ENCODE measurements around the gene WBP4. TPM values are rescaled to one million over a fixed set of nuclear protein-coding genes. Genes with fewer than 3 reads are reported as not detected.
A peak's percentile ranks its signal among the peaks of the same experiment; 100 is the strongest.

WBP4 gene
- total and polyA plus RNA-seq, 9 of the 15 experiments (the other 6 are each of a cell fraction or from before 2014, with no cell fraction given) = 5.5 to 12.2 (median 7.9) TPM

- no peak for TF ChIP-seq MITF (IDR thresholded peaks at IDR 0.05)
- TF ChIP-seq NR0B1 (IDR thresholded peaks at IDR 0.05; ENCODE audit: partially characterized antibody) = no peak
- TF ChIP-seq NR2C2 (CRISPR knock-in tag; IDR thresholded peaks at IDR 0.05) = peak; percentile 20; the same call in 1 of the 2 replicates
- no peak for TF ChIP-seq NR2C2 (tag; IDR thresholded peaks at IDR 0.05)
- TF ChIP-seq TEAD4 (IDR thresholded peaks at IDR 0.05; ENCODE audit: low read length) = no peak
- no peak for TF ChIP-seq TEAD4 (CRISPR knock-in tag; IDR thresholded peaks at IDR 0.05; ENCODE audit: borderline replicate concordance)
- TF ChIP-seq MXI1 (IDR thresholded peaks at IDR 0.05; ENCODE audit: low read depth, low read length) = no peak
- TF ChIP-seq E2F1 (CRISPR knock-in tag; IDR thresholded peaks at IDR 0.05) = no peak
- no peak for TF ChIP-seq ZBTB43 (CRISPR knock-in tag; IDR thresholded peaks at IDR 0.05)
- TF ChIP-seq SNRNP70 (optimal IDR thresholded peaks at IDR 0.05; ENCODE audit: low read depth, low read length) = no peak
These were observed 1.1 kb upstream of the WBP4 start (continued) for GRCh38 chr13:41060082-41060723.

Data from K562 (cell line).